COR-L47 (cell line): ENCODE results near the gene ACIN1.

ENCODE experiments used
- DNase-seq: peaks from one replicate; lab custom pipeline; 2025; lab: John Stamatoyannopoulos, UW

ACIN1 gene

GRCh38 chr14:23104591-23105347 lies 9.8 kb upstream of the ACIN1 start, which contains the start of gene CIROP:
Gene CIROP (minus strand): TSS chr14:23104989. CDS start chr14:23104920, 69 bp downstream.
- DNase-seq, result no peak

DNA sequence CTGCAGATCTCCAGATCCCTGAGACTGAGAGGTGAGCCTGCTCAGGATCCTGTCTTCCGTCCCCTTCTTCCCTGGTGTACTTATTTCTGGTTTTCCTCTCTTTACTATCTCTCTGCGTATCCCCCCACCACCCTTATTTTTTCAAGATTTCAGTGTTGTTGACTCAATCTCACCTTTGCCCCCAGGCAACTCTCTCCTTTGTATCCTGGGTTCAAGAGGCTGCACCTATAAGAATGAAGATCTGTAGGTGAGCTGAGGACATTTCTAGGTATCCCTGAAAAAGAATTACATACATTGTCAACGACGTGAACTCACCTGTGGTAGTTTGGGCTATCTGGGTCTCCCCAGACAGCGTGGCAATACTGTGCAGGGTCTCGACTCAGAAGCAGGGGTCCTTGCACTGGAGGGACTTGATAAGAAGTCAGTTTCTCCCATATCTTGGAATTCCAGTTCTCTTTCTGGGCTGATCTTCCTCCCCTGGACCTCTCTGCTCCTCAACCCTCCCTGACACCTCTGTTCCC lies 9.2 kb upstream of the ACIN1 start:
- DNase-seq, result no peak

GRCh38 chr14:23103581-23103980 lies 8.6 kb upstream of the ACIN1 start:
- DNase-seq, result no peak

DNA sequence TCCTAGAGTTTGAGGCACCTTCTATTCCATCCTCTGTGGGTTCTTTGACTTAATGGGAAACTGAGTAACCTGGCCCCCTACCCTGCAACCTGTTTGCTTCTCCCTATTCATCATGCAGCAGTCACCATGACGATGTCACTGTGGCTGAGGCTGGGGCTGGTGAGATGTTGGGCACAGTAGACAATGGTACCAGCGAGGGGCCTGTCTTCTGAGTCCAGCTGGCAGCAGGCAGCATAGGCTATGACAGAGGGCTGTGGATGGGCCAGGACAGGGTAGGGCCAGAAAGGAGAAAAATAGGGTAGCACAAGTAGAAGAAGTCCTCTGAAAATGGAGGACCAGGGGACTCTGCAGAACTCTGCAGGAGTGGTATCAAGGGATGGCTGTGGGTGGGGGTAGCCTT lies 7.9 kb upstream of the ACIN1 start:
- no peak for DNase-seq

DNA sequence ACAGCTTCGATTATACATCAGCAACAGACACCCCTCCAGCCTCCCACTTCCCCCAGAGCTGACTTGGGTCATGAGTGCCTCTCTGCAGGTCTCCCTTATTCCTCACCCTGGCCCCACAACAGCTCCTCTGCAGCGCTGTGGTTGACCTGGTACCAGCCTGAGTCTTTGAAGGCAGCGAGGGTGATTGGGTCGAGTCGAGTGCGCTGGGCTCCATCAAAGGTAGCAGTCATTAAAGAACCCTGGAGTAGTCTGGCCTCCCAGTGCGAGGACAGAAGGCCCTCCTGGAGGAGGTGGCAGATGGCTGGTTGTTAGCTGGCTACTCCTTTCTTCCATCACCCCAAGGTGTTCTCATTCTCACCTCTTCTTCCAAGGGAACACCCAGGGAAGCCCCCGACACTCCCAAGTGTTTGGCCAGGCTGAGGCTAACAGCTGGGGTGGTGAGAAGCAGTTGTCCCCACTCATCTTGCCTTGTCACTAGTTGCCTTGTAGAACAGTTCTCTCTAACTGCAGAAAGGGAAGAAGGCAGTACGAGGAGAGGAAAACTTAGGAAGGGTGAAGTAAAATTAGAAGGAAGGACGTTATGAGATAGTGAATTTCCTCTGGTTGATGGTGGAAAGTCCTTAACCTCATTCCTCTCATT lies 7.2 kb upstream of the ACIN1 start:
- DNase-seq, result no peak

DNA sequence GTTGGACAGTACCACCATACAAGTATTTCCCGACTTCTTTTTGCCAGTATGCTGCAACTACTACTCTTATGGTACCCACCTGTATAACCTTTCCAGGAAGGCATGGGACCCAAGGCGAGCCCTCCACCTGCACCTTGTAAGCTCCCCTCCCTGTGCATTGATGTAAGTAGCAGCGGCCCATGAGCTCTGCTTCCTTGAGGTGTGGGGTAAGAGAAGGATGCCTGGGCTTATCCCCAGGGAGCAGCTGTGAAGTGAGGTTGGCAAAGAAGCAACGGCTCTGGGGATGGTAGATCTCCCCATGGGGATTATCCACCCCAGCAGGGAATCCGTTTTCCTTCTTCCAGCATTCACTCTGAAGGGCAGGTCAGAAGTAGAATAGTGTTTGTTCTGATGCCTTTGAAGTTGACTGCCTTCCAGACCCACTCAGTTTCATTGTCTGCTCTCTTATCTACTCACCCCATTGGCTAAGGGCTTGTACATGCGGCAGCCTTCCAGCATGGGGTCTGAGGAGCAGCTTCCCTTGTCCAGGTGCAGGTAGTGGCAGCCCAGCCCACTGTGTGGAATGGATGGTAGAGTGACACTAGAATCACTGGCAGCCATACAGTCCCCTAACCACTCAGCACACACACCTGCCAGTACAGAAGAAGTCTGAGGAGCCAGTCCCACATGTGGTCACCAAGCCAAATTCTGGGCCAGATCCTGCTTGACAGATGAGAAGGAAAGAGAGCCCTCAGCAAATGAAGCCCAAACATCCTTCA lies 6.5 kb upstream of the ACIN1 start:
- no peak for DNase-seq

- DNase-seq, result no peak
These were observed 4.4 kb upstream of the ACIN1 start for GRCh38 chr14:23099212-23099861.

DNA sequence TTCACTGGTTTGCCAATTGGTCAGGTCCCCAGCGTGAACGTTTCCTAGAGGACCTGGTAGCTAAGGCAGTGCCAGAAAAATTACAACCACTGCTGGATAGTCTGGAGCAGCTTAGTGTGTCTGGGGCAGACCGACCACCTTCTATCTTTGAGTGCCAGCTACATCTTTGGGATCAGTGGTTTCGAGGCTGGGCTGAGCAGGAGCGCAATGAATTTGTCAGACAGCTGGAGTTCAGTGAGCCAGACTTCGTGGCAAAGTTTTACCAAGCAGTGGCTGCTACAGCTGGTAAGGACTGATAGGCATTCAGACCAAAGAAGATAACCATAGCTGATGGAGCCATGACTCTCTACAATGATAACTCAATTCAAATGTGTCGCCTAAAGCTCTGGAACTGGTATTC lies 2.9 kb upstream of the ACIN1 start:
- DNase-seq, result no peak

DNA sequence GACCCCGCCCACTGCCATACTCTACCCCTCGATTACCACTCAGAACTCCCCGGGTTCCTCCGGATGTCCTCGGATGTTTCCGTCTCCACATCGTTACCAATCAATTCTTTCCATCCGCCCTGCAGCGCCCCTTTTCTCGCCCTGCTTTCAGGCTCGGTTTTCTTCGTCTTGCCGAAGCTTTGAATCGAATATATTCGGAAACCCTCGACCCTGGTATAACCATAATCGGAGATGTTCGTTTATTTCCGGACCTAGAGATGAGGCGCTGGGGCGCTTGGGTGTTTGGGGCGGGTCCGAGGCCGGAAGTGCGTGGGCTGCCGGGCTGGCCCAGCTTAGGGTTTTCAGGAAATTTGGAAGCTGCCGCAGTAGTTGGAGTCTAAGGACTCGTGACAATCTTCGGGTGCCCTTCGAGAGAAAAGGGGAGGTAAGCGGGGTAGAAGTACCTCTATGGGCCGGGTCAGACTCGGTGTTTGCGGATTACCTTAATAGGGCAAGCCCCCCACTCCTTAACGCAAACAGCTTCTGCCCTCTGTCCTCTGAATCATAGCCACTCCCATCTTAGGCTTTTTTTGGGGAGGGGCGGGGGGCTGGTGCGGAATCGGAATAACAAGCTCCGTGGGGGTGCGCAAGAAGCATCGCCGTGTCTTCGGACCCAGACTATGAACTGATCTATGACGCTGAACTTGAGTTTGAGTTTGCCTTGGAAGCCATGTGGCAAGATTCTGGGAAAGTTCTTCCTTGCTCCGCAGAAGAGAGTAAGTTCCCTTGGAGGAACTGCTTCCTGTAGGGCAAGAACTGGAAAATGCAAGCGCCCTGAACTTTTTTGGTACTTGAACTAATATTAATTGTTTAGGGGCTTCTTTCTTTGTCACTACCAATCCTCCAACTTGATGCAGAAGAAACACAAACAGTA lies 516 bp upstream of the ACIN1 start, which contains the start of gene C14orf119:
Gene C14orf119, plus strand, starts transcription at position 310 of the 913 bp plus-strand sequence. CDS start 2,154 bp downstream, outside the sequence.
- no peak for DNase-seq

- no peak for DNase-seq
These were observed 808 bp downstream of the ACIN1 start for GRCh38 chr14:23093991-23094665.

DNA sequence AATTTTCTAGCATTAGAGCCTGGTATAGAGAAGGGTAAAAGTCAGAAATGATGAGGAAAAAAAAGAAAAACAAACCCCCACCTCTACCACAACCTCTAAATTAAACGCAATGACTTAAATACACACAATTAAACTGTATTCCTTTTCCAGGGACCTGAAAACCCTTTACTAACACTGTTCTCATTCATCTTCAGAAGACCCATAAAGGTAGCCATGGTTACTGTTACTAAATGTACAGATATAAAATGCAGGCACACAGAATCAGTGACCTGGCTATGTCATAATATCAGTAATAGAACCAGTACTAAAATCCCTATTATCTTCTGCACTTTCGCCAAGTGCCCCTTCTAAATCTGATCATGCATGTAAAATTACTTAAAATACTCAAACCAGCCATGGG lies 1.4 kb downstream of the ACIN1 start:
- DNase-seq, result no peak

- DNase-seq, result no peak
These were observed 1.8 kb downstream of the ACIN1 start for GRCh38 chr14:23093104-23093503.

- no peak for DNase-seq
These were observed 3.4 kb downstream of the ACIN1 start for GRCh38 chr14:23091294-23092225.

- no peak for DNase-seq
These were observed 4.7 kb downstream of the ACIN1 start for GRCh38 chr14:23090254-23090636.

DNA sequence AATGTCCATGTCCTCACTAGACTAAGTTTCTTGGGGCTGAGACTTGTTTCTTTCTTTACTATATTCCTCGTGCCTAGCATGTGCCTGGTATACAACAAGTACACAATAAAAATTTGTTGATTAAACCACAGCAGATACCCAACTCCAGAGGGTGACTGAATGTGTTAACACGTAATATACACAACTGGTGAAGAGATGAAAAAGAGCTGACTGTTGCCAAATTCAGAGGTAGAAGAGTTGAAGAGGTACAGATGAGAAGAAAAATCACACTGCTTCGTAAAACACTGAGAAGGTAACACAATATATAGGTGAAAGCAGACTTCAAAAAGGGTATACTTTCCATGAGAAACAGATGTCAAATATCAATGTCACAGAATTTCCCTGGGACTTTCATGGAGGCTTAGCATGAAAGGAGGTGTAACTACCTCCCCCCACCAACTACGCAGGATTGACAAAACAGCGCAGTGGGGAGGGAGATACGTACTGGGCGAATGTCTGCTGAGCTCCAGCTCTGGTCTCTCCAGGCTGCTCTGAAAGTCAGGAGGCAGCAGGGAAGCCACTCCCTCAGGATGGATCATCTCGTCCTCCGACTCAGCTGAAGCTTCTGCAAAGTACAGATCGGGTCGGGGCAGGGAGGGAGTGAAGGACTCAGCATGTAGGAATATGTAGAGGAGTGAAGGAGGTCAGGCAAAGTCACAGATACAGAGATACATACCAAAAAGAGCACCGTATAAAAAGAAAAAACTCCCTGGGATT lies 5.3 kb downstream of the ACIN1 start:
- DNase-seq, result no peak

GRCh38 chr14:23086565-23086964 lies 8.4 kb downstream of the ACIN1 start:
- no peak for DNase-seq

DNA sequence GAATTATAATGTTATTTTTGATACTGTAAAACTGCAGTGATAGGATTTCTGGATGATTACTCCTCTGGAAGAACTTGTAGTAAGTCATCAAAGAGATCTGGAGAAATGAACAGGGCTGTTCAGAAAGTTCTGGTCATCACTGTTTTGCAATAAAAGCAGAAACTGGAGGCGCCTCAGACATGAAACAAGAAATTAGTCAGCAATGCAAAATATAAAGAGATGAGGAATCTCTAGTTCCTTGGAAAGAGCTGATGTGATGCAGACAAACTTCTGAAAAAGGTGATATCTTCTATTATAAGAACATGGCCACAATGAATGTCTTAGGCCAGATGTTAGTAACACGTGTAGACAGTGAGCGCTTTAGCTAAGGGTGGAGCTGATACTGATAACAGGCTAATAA lies 9.5 kb downstream of the ACIN1 start:
- no peak for DNase-seq

DNA sequence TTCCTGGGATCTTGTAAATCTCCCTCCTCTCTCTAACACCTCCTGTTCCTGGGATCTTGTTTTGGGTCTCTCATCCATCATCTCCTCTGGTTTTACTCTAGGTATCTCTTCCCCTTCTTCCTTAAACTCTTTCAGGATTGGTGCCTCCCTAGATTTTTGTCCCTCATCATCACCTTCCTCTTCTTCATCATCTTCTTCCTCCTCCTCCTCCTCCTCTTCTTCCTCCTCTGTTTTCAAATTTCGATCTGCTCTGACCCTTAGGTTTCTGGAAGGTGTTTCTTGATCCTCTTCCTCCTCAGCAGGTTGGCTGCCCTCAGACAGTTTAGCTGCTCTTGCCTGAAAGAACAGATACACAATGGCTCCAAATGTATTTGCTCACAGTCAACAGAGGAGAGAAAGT lies 14.5 kb downstream of the ACIN1 start:
- DNase-seq, result no peak

DNA sequence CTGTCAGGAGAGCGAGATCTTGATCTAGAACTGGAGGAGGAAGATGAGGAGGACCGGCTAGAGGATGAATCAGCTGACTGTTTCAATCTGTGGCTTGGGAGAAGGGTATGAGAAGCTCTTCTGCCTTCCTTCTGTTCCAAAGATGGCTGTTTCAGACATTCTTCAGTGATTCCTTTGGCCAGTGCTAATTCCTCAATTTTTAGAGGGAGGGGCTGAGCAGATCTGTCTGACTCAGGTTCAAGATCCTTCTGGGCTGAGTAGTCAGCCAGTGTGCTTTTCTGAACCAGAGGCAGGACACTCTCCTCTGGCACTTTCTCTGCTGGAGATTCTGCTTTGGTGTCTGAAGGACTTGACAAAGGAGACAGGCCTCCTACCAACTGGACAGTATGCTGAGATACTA lies 15.2 kb downstream of the ACIN1 start:
- no peak for DNase-seq
